C4-2B (cell line): ENCODE data around the gene BRD9.
"Not testable (repeated sequence)": the region's sequence is repeated elsewhere in the genome, so short reads cannot be mapped to it uniquely, and the experiment has no call there.

Source experiments
- CTCF ChIP-seq: fragments of 450-650 bp; conservative IDR thresholded peaks from 2 replicates; pipeline ENCODE4 v1.5.1; 2017; ENCODE audit warnings: mild to moderate bottlenecking
- ZFX ChIP-seq: fragments of 450-650 bp; IDR thresholded peaks from 2 replicates; pipeline ENCODE4 v1.6.1; 2017

- not testable (repeated sequence) for TF ChIP-seq CTCF, ZFX
Observed at GRCh38 chr5:847736-848135, 44.9 kb downstream of the BRD9 start.
